ENCODE data around the gene SNX22.
A peak's percentile ranks its signal among the peaks of the same experiment; 100 is the strongest.

Gene SNX22

GRCh38 chr15:64134345-64134829 lies 17.1 kb upstream of the SNX22 start:
- DNase-seq (ENCODE audit: low read depth in 2 of 2), result no peak

GRCh38 chr15:64136347-64136746 lies 15.2 kb upstream of the SNX22 start:
- DNase-seq (ENCODE audit: low read depth in 2 of 2), result no peak

GRCh38 chr15:64137226-64137833 lies 14.2 kb upstream of the SNX22 start:
- DNase-seq (ENCODE audit: low read depth in 2 of 2), result no peak

- DNase-seq (ENCODE audit: low read depth in 2 of 2), result no peak
Measured at GRCh38 chr15:64138331-64138941, 13.1 kb upstream of the SNX22 start.

- no peak for DNase-seq (ENCODE audit: low read depth in 2 of 2)
Measured at GRCh38 chr15:64141798-64142512, 9.6 kb upstream of the SNX22 start.

- DNase-seq (ENCODE audit: low read depth in 2 of 2), result no peak
Measured at GRCh38 chr15:64143276-64143675, 8.3 kb upstream of the SNX22 start.

- DNase-seq (ENCODE audit: low read depth in 2 of 2), result no peak
Measured at GRCh38 chr15:64144192-64144564, 7.4 kb upstream of the SNX22 start.

GRCh38 chr15:64144565-64145281 lies 6.8 kb upstream of the SNX22 start:
- DNase-seq (ENCODE audit: low read depth in 2 of 2), result no peak

GRCh38 chr15:64146041-64146440 lies 5.5 kb upstream of the SNX22 start:
- DNase-seq (ENCODE audit: low read depth in 2 of 2), result no peak

- DNase-seq (ENCODE audit: low read depth in 2 of 2), result no peak
Measured at GRCh38 chr15:64146520-64146884, 5.0 kb upstream of the SNX22 start.

- no peak for DNase-seq (ENCODE audit: low read depth in 2 of 2)
Measured at GRCh38 chr15:64146885-64147681, 4.4 kb upstream of the SNX22 start.

- DNase-seq (ENCODE audit: low read depth in 2 of 2), result no peak
Measured at GRCh38 chr15:64148168-64148567, 3.4 kb upstream of the SNX22 start.

GRCh38 chr15:64148581-64148980 lies 3.0 kb upstream of the SNX22 start:
- DNase-seq (ENCODE audit: low read depth in 2 of 2), result no peak

GRCh38 chr15:64149424-64149823 lies 2.1 kb upstream of the SNX22 start:
- DNase-seq (ENCODE audit: low read depth in 2 of 2), result no peak

GRCh38 chr15:64149893-64150578 lies 1.5 kb upstream of the SNX22 start:
- DNase-seq (ENCODE audit: low read depth in 2 of 2), result no peak

GRCh38 chr15:64152507-64153387 lies 1.2 kb downstream of the SNX22 start:
- DNase-seq (ENCODE audit: low read depth in 2 of 2), result no peak

GRCh38 chr15:64153480-64154367 lies 2.2 kb downstream of the SNX22 start:
- peak; percentile 82 to 92 for DNase-seq (ENCODE audit: low read depth in 2 of 2)

GRCh38 chr15:64155802-64156651 lies 4.5 kb downstream of the SNX22 start:
- DNase-seq (ENCODE audit: low read depth in 2 of 2), result no peak

Data from stimulated activated CD4-positive, alpha-beta T cell treated with anti-CD3 and anti-CD28 coated beads, Interleukin-12 subunit alpha, Interleukin-12 subunit beta, amount 100 ng/mL, for 24 hours (primary cell).